IMR-90 (cell line): Measurements from ENCODE around the gene TRAF3IP3. TPM values are rescaled to one million over a fixed set of nuclear protein-coding genes. Genes with fewer than 3 reads are reported as not detected.
A peak's percentile ranks its signal among the peaks of the same experiment; 100 is the strongest.

ENCODE experiments used
- ATAC-seq: fragments of 200-7000 bp; cut with Tn5 transposase; 2 replicates; pipeline ENCODE4 v1.9.1; 2020; ENCODE audit warnings: low read depth, mild to moderate bottlenecking, moderate library complexity
- BruUV-seq: library from RNA; stranded (reverse); fragments of 400-500 nt; replicated peaks from 2 replicates; lab custom pipeline; 2021; lab: Mats Ljungman, UMichigan
- CTCF ChIA-PET: fragments of 300-600 bp; formaldehyde crosslinking; extraction: SDS; loops from one replicate; lab custom pipeline; 2021; ENCODE audit warnings: antibody characterized with exemption; lab: Yijun Ruan, JAX
- POLR2A ChIA-PET: fragments of 300-600 bp; sonication (Branson Sonifier 250); formaldehyde crosslinking; loops from one replicate; lab custom pipeline; 2022; ENCODE audit warnings: antibody characterized with exemption; ENCODE audit not compliant: unreplicated experiment; lab: Charles Lee
- DNase-seq: peaks from one replicate; pipeline ENCODE4 v3.0.0; 2013
- H2AFZ ChIP-seq: replicated peaks from 2 replicates; pipeline ENCODE3; 2013; ENCODE audit warnings: low read length, mild to moderate bottlenecking; ENCODE audit not compliant: poor library complexity
- H2AK5ac ChIP-seq: 2 replicates; pipeline ENCODE4 v1.6.1; 2013; ENCODE audit warnings: low read depth, low read length, inconsistent platforms
- H2AK9ac ChIP-seq: replicated peaks from 2 replicates; pipeline ENCODE3; 2013; ENCODE audit warnings: mild to moderate bottlenecking, low read depth, low read length, moderate library complexity; ENCODE audit not compliant: poor library complexity
- H2BK120ac ChIP-seq: 2 replicates; pipeline ENCODE4 v1.6.1; 2013; ENCODE audit warnings: low read depth, low read length, inconsistent platforms
- H2BK15ac ChIP-seq: 3 replicates; pipeline ENCODE4 v1.6.1; 2013; ENCODE audit warnings: low read depth, low read length, inconsistent platforms
- H2BK20ac ChIP-seq: 2 replicates; pipeline ENCODE4 v1.6.1; 2013; ENCODE audit warnings: low read depth, mild to moderate bottlenecking, inconsistent platforms, low read length, moderate library complexity
- H2BK5ac ChIP-seq: 2 replicates; pipeline ENCODE4 v1.6.1; 2013; ENCODE audit warnings: mild to moderate bottlenecking, low read depth, low read length, inconsistent platforms; ENCODE audit not compliant: poor library complexity, severe bottlenecking
- H3K14ac ChIP-seq: replicated peaks from 2 replicates; pipeline ENCODE4 v1.6.1; 2013; ENCODE audit warnings: low read depth, low read length, inconsistent platforms
- H3K18ac ChIP-seq: 2 replicates; pipeline ENCODE4 v1.6.1; 2013; ENCODE audit warnings: low read depth, low read length, control low read depth
- H3K23ac ChIP-seq: 2 replicates; pipeline ENCODE4 v1.6.1; 2013; ENCODE audit warnings: low read depth, low read length, inconsistent platforms
- H3K27ac ChIP-seq: 2 replicates; pipeline ENCODE4 v1.5.1; 2013; ENCODE audit warnings: mild to moderate bottlenecking, control low read depth, low read length; ENCODE audit not compliant: insufficient read depth
- H3K27me3 ChIP-seq: 2 replicates; pipeline ENCODE4 v1.6.1; 2013; ENCODE audit warnings: low read length; ENCODE audit not compliant: control insufficient read depth, insufficient read depth
- H3K36me3 ChIP-seq: 2 replicates; pipeline ENCODE4 v1.6.1; 2013; ENCODE audit warnings: low read length, mixed read lengths; ENCODE audit not compliant: control insufficient read depth, insufficient read depth
- H3K4ac ChIP-seq: 2 replicates; pipeline ENCODE4 v1.6.1; 2013; ENCODE audit warnings: low read depth, low read length, inconsistent platforms
- H3K4me1 ChIP-seq: 2 replicates; pipeline ENCODE4 v1.6.1; 2013; ENCODE audit warnings: low read length, mixed read lengths; ENCODE audit not compliant: control insufficient read depth, insufficient read depth
- H3K4me2 ChIP-seq: 2 replicates; pipeline ENCODE4 v1.6.1; 2013; ENCODE audit warnings: low read depth, mild to moderate bottlenecking, control low read depth, low read length, moderate library complexity
- H3K4me3 ChIP-seq: 2 replicates; pipeline ENCODE4 v1.5.1; 2013; ENCODE audit warnings: low read depth, mild to moderate bottlenecking, control low read depth, low read length, moderate library complexity; ENCODE audit not compliant: insufficient read depth
- H3K56ac ChIP-seq: 2 replicates; pipeline ENCODE4 v1.6.1; 2013; ENCODE audit warnings: low read length, inconsistent platforms; ENCODE audit not compliant: insufficient read depth; ENCODE audit errors: extremely low read depth
- H3K79me1 ChIP-seq, 2 experiments: 2 replicates each; pipeline ENCODE4 v1.6.1; 2013; ENCODE audit warnings: low read length in 2 of 2, inconsistent platforms in 1 of 2, low read depth in 1 of 2
- H3K9ac ChIP-seq: 2 replicates; pipeline ENCODE4 v1.6.1; 2013; ENCODE audit warnings: low read depth, low read length, control low read depth
- H3K9me1 ChIP-seq: 2 replicates; pipeline ENCODE4 v1.6.1; 2013; ENCODE audit warnings: low read length, inconsistent platforms; ENCODE audit not compliant: insufficient read depth
- H3K9me3 ChIP-seq: 2 replicates; pipeline ENCODE4 v1.6.1; 2013; ENCODE audit warnings: low read length; ENCODE audit not compliant: control insufficient read depth, insufficient read depth
- H4K20me1 ChIP-seq: 2 replicates; pipeline ENCODE4 v1.6.1; 2013; ENCODE audit warnings: low read length, inconsistent platforms; ENCODE audit not compliant: insufficient read depth
- H4K5ac ChIP-seq: 2 replicates; pipeline ENCODE4 v1.6.1; 2013; ENCODE audit warnings: mild to moderate bottlenecking, low read depth, low read length, control low read depth
- H4K8ac ChIP-seq, 2 experiments: 2 replicates each; pipeline ENCODE4 v1.6.1; 2013; ENCODE audit warnings: low read depth in 2 of 2, low read length in 2 of 2, control low read depth in 1 of 2, inconsistent platforms in 1 of 2
- H4K91ac ChIP-seq: 2 replicates; pipeline ENCODE4 v1.6.1; 2013; ENCODE audit warnings: low read depth, low read length, inconsistent platforms; ENCODE audit not compliant: insufficient read depth
- CEBPB ChIP-seq: IDR thresholded peaks from 2 replicates; pipeline ENCODE4 v1.6.1; 2012; ENCODE audit warnings: low read depth, low read length, improper control_type of control experiment
- NFE2L2 ChIP-seq: fragments of 150-350 bp; IDR thresholded peaks from 2 replicates; pipeline ENCODE4 v1.6.1; 2016; ENCODE audit warnings: low read depth, mild to moderate bottlenecking, low read length
- WGBS, 2 experiments: methylation state at CpG; one replicate each; pipeline versions ENCODE4 v1.1.5 to v1.1.7; 2013; ENCODE audit warnings: missing lambda C conversion rate in 2 of 2; ENCODE audit not compliant: insufficient read length in 1 of 2; ENCODE audit errors: extremely low coverage in 2 of 2; 5-methylcytosine and 5-hydroxymethylcytosine counted together
- dilution Hi-C: fragments of 300-500 bp; cut with HindIII; formaldehyde crosslinking; loops from one replicate; pipeline ENCODE4 v1.14.3; 2018; ENCODE audit warnings: low sequenced_read_pairs; ENCODE audit not compliant: unreplicated experiment
- in situ Hi-C: fragments of 300-500 bp; cut with MboI; formaldehyde crosslinking; loops from 3 replicates; pipeline ENCODE4 v1.14.3; 2019; ENCODE audit warnings: low sequenced_read_pairs, inconsistent platforms, mixed read lengths
- intact Hi-C: fragments of 100-400 bp; cut with micrococcal nuclease; formaldehyde crosslinking; loops from 2 replicates; pipeline ENCODE4 v1.10.0; 2022
- polyA plus RNA-seq, 3 experiments: library from polyadenylated mRNA; depleted of rRNA; stranded (reverse); fragments of >200 nt; gene quantifications; 2 replicates each; pipeline ENCODE4 v1.2.3, GENCODE V29; 2012; ENCODE audit warnings: low replicate concordance in 1 of 3
- total RNA-seq: library from RNA; depleted of rRNA; stranded (reverse); fragments of >200 nt; gene quantifications from 2 replicates; pipeline ENCODE4 v1.2.3, GENCODE V29; 2012

The TRAF3IP3 gene
- total and polyA plus RNA-seq, 2 of the 4 experiments (the other 2 are of a cell fraction), result 0.12 to 0.18 TPM

GRCh38 chr1:209742409-209743144 lies 13.3 kb upstream of the TRAF3IP3 start:
- 0 out of 2 replicates have a peak, but pooled peaks cover 8% of the 10 kb centered on the region for H3K9me1 ChIP-seq
- H3K23ac ChIP-seq, result no peak overlapping the region
- peak; percentile 80 for ATAC-seq
- no peak overlapping the region; the same call in 1 of the 2 replicates for H3K4ac ChIP-seq
- in situ Hi-C loops, result no loop called here
- no peak overlapping the region for H2BK20ac ChIP-seq
- DNase-seq, result peak; percentile 74
- no peak overlapping the region; the same call in 1 of the 2 replicates for H2BK120ac ChIP-seq
- H3K4me2 ChIP-seq, result peak overlapping the region; percentile 49
- H3K9me3 ChIP-seq, result no peaks in the 10 kb centered on the region
- peak overlapping the region; percentile 34 for H2AK9ac ChIP-seq
- CTCF ChIA-PET, result no interaction called here
- no peaks in the 10 kb centered on the region for H3K27me3 ChIP-seq
- 0 out of 3 replicates have a peak overlapping the region, but pooled peaks have one; percentile 29 for H2BK15ac ChIP-seq
- no peak overlapping the region for H2BK5ac ChIP-seq
- peak overlapping the region; percentile 73 for H2AFZ ChIP-seq
- peak overlapping the region; percentile 7; the same call in 1 of the 2 replicates for H2AK5ac ChIP-seq
- BruUV-seq, result no TSS peak
- peak overlapping the region; percentile 23; the same call in 1 of the 2 replicates for H4K5ac ChIP-seq
- no peaks in the 10 kb centered on the region for H3K36me3 ChIP-seq
- H3K27ac ChIP-seq, result peak overlapping the region; percentile 40; the same call in 1 of the 2 replicates
- H3K79me1 ChIP-seq, result no peaks in the 10 kb centered on the region
- POLR2A ChIA-PET, result no interaction called here
- no peaks in the 10 kb centered on the region for H4K20me1 ChIP-seq
- no peak overlapping the region for H4K91ac ChIP-seq
- peaks cover 5% of the 10 kb centered on the region; the same call in 1 of the 2 replicates for H3K4me1 ChIP-seq
- TF ChIP-seq NFE2L2 (peak; percentile 81), CEBPB (no peak)
- no CpG with 5 or more reads among the region's 8 CpGs for WGBS, 2 experiments
- H3K4me3 ChIP-seq, result no peak overlapping the region
- H3K9ac ChIP-seq, result no peak overlapping the region
- intact Hi-C loops, result loop anchor here (1.0 kb wide), 1 partner anchor 161 kb away; no protein-coding TSS in a partner anchor
- peak overlapping the region; percentile 24; the same call in 1 of the 2 replicates for H3K18ac ChIP-seq
- dilution Hi-C loops, result no loop called here
- no peak overlapping the region for H3K56ac ChIP-seq
- H3K14ac ChIP-seq, result no peak overlapping the region
- peak overlapping the region in 1 of 2 experiments; percentile 5; a peak in 1 of 4 replicates for H4K8ac ChIP-seq
